Activated CD4-positive, alpha-beta T cell treated with anti-CD3 and anti-CD28 coated beads, Interleukin-10, Interleukin-2, amounts not matched to agents 100 ng/mL and 50 ng/mL, durations not matched to agents 16 hours and 8 hours (primary cell): ENCODE data around the gene AMN1.
"Not testable (repeated sequence)": the region's sequence is repeated elsewhere in the genome, so short reads cannot be mapped to it uniquely, and the experiment has no call there.

Experiments used
- DNase-seq: peaks from one replicate; pipeline ENCODE4 v3.0.0-alpha.2; 2020

The AMN1 gene

GRCh38 chr12:31672521-31672920 lies 56.3 kb downstream of the AMN1 start:
- no peak for DNase-seq

DNA sequence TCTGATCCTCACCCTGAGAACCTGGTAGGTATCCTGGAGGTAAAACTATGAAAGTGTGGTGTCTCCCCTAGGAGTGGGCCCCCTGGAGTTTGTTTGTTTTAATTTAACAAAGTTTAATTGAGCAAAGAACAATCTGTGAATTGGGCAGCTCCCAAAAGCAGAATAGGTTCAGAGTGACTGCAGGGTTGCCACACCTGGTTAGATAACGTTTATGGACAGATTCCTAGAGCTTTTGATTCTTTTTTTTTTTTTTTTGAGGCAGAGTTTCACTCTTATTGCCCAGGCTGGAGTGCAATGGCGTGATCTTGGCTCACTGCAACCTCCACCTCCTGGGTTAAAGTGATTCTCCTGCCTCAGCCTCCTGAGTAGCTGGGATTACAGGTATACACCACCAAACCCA lies 59.2 kb downstream of the AMN1 start:
- DNase-seq, result not testable (repeated sequence)

DNA sequence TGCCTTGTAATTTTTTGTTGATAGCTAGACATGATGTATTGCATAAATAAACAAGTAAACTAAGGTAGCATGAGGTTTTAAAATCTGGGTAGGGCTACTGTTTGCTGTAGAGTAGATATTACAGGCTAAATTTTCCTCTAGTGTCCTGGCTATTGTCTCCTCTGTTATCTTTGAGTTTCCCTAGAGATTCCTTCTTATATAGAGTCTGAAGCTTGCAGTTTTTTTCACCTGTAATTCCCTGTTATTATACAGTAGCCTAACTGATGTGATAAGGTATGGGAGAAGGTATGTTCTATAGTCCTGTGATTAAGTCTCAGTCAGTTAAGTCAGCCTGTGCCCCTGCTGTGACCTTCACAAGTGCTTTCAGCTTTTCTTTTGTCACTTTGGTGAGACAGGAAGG lies 59.8 kb downstream of the AMN1 start:
- DNase-seq, result no peak

DNA sequence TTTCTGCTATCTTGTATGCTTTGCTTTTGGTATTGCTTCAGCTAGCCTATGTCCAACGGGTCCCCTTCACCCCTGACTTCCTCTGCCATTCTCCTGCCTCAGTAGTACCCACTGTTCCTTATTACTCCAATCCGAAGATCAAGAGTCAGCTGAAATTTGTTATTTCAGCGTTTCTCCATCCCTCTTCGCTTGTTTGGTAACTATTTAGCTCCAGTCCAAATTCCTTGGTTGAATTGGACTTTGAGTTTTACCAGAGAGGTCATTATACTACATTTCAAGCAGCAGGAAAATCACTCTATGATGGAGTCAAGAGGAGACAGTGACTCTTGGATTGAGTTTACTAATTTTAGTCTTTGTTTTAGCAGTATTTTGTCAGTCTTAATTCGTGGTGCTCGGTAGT lies 64.8 kb downstream of the AMN1 start:
- DNase-seq, result no peak

DNA sequence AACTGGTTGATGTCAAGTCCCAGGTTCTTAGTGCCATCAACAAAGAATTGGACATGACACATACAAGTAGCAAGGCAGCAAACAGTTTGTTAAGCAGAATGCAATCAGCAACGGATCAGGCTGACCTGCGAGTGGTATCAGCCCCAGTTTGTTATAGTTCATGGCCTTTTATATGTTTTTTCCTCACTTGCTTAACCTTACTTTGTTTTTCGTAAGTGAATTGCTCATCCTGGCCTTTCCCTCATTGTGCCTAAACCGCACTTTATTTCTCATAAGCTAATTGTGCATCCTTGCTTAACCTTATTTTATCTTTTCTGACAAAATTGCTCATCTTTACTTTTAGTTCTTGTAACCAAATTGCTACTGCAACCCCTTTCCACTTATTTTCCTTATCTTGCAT lies 65.2 kb downstream of the AMN1 start:
- DNase-seq, result no peak

DNA sequence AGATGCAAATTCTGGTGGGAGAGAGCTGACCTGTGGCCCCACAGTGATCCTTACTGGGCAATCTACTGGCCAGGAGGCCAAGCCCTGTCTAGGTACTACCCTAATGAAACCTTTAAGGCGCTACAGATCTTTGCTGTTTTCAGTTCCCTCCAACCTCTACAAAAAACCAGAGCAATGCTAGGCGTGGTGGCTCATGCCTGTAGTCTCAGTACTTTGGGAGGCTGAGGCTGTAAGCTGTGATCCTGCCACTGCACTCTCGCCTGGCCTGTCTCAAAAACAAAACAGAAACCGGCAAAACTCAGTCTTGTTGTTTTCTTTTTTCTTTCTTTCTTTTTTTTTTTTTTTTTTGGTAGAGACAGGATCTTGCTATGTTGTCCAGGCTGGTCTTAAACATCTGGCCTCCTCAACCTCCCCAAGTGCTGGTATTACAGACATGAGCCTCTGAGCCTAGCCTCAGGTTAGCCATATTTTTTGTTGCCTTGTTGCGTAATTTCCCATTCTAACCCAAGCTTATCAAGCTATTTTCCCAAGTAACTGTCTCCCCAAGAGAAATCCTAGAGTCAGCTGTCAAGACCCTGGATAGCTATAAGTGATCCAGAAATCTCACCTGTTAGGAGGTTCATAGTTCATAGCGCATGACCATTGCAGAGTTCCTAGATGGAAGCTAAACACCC lies 66.5 kb downstream of the AMN1 start:
- DNase-seq, result no peak

- peak; percentile 98 for DNase-seq
These were observed 69.5 kb downstream of the AMN1 start, which contains the start of gene ETFBKMT for GRCh38 chr12:31659087-31659942. Gene ETFBKMT (plus strand): TSS chr12:31659688. CDS start chr12:31661954, 2,266 bp downstream.

GRCh38 chr12:31658471-31659086 lies 70.2 kb downstream of the AMN1 start:
- no peak for DNase-seq

GRCh38 chr12:31655792-31656191 lies 73.0 kb downstream of the AMN1 start:
- no peak for DNase-seq

GRCh38 chr12:31655208-31655607 lies 73.6 kb downstream of the AMN1 start:
- no peak for DNase-seq

DNA sequence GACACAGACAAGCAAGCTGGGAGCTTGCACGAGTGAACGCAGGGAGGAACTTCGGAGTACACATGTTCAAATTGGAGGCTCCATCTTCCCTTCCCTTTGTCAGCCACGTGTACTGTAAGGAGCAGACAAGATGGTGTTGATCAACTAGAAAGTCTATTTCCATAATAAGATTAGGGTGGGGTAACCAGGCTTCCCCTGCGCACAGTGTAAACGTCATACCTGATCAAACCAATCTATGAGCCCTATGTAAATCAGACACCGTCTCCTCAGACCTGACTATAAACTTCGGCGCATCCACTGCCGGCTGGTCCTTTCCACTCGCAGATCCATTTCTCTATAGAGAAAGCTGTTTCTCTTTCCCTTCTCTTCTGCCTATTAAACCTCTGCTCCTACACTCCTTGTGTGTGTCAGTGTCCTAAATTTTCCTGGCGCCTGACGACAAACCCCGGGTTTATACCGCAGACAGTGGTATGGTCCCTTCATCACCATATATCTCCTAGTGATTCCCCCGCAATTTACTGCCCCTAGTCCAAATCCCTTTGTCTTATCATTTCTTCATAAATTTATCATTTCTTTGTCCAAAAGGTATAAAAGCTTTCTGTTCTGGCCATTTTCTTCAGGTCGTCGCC lies 76.8 kb downstream of the AMN1 start:
- no peak for DNase-seq

- DNase-seq, result no peak
These were observed 77.9 kb downstream of the AMN1 start for GRCh38 chr12:31650918-31651317.

GRCh38 chr12:31647086-31647491 lies 81.7 kb downstream of the AMN1 start:
- DNase-seq, result no peak

GRCh38 chr12:31645924-31646323 lies 82.9 kb downstream of the AMN1 start:
- DNase-seq, result no peak

GRCh38 chr12:31644536-31644935 lies 84.3 kb downstream of the AMN1 start:
- DNase-seq, result no peak

DNA sequence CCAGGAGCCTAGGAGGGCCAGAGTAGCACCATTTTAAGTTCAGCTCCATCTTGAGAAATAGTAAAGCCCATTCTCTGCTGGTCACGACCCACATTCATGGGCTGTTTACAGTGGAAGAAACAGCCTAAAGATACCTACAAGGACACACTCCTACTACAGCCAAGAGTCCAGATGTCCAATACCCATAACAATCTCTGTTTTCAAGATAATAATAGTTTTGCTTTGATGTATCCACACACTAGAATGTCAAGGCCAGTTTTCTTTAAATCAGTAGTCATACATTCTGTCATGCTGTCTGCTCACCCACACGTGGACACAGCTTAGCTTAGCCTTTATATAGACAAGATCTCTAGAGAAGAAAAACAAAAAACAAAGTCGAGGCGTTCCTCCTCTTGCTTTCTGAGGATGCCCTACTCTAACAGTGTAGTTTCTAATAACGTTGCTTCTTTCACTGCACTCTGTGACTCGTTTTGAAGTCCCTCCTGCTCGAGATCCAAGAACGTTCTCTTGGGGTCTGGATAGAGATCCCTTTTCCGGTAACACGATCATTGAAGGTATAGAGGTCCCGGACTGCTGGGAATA lies 87.2 kb downstream of the AMN1 start:
- DNase-seq, result no peak

DNA sequence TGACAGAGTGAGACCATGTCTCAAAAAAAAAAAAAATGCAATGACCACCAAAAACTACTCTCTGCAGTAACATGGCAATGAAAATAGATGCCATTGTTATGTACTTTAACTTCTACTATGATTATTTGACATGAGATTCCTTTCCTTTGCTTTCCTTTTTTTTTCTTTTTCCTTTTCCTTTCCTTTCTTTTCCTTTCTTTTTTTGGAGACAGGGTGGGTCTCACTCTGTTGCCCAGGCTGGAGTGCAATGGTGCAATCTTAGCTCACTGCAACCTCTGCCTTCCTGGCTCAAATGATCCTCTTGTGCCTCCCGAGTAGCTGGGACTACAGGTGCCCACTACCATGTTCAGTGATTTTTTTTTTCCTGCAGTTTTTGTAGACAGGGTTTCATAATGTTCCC lies 94.2 kb downstream of the AMN1 start:
- no peak for DNase-seq

DNA sequence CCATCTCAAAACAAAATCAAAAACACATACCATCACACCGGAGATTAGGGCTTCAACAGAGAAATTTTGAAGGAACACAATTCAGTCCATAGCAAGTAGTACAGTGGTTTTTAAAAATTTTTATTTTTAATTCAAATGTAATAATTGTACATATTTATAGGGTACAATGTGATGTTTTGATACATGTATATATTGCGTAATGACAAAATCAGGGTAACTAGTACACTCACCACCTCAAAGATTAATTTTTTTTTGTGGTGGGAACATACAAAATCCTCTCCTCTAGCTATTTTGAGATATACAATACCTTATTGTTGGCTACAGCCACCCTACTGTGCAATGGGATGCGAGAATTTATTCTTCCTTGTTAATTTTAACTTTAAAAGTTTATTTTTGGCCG lies 95.4 kb downstream of the AMN1 start:
- DNase-seq, result no peak

DNA sequence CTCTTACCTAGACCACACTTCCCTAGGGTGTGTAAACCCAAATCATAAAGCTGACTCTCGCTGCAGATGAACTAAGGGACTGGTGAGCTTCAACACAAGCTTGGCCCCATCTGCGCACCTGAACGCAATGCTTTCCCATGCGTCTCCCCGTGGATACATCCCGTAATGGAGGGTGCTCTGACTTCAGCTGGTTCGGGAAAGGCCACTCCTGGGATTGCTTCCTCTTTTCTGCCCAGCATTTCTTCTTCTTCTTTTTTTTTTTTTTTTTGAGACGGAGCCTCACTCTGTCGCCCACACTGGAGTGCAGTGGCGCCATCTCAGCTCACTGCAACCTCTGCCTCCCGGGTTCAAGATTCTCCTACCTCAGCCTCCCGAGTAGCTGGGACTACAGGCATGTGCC lies 97.0 kb downstream of the AMN1 start:
- DNase-seq, result no peak

GRCh38 chr12:31631023-31631724 lies 97.6 kb downstream of the AMN1 start:
- DNase-seq, result no peak

DNA sequence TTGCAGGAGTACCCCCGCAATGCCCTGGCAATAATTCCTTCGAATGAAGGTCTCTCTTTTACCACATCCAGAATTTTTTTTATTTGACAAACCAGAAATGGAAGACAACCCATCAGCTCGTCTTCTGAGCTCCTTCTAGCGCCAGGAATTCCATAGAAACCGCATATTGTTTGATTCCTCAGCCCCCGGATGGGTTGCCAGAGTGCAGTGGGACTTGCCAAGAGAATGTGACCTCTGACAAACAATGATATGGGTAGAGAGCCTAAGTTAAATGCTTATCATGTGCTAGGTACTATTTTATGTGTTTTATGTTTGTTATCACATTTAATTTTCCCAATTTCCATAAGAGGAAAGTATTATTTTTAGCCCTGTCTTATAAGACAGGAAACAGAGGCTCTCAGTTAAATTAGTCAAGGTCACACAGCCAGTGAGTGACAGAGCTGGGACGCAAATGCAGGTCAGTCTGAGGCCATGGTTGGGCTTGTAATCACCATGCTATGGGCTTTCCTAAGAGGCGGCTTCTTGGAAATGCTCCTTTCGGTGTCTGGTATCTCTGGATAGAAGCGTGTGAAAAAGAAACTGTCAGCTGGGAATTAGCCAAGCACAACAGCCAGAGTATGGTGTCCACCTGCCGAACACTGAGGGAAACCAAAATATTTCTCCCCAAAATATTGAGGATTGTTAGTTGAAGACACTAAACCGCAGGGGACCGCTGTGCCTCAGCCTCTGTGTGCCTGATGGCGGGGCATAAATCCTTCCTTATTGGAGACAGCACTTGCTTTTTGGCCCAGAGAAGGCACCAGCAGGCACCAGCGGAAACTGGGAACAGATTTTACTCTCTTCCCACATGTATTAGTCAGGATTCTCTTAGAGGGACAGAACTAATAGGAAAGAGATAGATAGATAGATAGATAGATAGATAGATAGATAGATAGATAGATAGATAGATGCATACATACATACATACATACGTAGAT lies 98.8 kb downstream of the AMN1 start:
- DNase-seq, result no peak
